Activated T-helper 1 cell treated with anti-CD3 and anti-CD28 coated beads, Interleukin-2, amount 50 U/mL, for 16 hours (primary cell): ENCODE measurements around the gene LRIG1.

Source experiments
- DNase-seq, 2 donors: peaks; one replicate each; pipeline ENCODE4 v3.0.0-alpha.2; 2020; ENCODE audit warnings: low read depth in 1 of 2, low spot score in 1 of 2

The LRIG1 gene

GRCh38 chr3:66507423-66508260 lies 6.8 kb upstream of the LRIG1 start:
- DNase-seq: no peak

GRCh38 chr3:66506154-66506553 lies 5.3 kb upstream of the LRIG1 start:
- DNase-seq: no peak

- DNase-seq: no peak
These were observed 4.2 kb upstream of the LRIG1 start for GRCh38 chr3:66504850-66505641.

GRCh38 chr3:66502981-66503380 lies 2.2 kb upstream of the LRIG1 start:
- no peak for DNase-seq

DNA sequence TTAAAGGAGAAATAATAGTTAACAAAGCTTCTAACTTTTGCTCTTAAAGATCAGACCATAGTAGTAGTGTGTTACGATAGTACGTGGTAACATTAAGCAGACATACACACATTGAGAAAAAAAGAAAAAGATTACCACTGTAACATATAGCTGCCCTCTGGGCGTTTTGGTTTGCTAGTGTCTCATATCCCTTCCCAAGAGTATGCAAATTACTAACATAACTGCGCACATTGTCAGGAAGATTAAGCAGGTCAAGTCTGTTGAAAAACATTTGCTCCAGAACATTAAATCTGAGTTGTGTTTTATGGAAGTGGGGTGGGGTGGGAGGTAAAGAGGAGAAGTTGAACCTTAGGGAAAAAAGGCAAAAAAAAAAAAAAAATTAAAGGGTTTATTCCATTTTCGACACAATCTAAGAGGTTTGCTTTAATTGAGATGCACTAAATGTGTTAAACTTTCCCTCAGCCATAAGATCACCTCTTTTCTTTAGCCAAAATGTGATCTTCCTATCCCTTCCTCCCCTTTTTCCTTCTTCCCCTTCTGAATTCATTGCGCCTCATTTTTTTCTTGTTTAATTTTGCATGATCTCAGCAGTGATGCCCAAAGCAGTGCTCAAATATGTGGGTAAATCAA lies 1.5 kb upstream of the LRIG1 start:
- DNase-seq: no peak

DNA sequence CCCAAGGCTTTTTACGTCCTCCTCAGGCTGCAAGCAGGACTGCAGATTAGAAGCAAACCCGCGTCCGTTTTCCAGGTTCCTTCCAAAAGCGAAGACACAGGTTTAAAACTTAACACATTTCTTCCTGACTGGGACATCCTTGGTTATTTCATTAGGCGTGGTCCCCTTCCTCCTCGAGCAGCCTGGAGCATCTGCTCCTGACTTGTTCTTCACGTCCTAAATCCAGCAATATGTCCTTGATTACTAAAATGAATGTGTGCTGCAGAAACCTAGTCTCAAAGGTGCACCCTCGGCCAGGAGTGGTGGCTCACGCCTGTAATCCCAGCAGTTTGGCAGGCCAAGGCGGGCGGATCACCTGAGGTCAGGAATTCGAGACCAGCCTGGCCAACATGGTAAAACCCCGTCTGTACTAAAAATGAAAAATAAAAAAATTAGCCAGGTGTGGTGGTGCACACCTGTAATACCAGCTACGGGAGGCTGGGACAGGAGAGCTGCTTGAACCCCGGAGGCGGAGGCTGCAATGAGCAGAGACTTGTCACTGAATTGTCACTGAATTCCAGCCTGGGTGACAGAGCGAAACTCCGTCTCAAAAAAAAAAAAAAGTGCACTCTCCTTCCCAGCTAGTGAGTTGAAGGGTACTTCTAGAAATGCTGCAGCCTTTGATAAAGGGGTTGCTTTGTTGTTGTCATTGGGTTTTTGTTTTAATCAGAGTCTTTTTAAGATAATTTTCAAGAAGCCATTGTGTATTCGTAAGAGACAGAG lies 842 bp upstream of the LRIG1 start:
- no peak for DNase-seq

- DNase-seq: peak; percentile 10 to 25
These were observed 794 bp downstream of the LRIG1 start for GRCh38 chr3:66499881-66500575.

DNA sequence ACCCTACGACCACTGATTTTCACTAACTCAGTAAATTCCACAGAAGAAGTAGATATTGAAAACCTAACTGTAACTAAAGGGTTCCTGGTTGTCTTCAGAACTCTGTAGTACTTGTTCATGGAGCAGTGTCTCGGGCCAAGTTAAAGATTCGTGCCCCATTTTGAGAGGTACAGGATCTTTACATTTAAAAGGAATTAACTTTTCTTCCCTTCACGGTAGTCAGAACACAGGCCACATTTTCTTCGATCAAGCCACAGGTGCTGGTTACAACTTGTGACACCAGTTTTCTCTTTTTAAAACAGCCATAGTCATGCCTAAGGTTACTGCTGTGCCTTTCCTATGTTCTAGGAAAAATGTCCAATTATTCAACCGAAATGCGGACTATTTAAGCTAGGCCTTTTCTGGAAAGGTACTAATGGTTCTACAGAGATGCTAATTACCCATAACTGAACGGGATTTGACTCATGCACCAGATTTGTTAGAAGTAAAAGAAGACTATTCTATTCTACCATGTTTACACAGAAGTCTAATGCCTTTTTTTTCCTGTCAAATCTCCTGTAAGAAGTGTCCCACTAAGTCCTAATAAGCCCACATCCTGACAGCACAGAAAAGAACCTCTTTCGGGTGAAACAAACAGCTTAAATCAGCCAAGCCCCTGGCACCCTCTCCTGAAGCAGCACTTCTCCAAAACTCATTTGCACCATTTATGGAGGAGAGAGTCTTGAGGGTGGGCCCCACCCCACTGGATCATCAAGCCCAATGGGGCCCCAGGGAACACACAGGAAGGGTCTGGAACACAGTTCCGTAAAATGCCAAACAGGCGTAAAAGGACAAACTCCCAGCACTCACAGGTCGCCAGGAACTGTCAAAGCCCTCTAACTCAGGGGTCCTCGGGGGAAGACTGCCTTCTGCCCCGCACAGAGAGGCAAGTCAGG lies 1.9 kb downstream of the LRIG1 start:
- DNase-seq: no peak

GRCh38 chr3:66497985-66498671 lies 2.7 kb downstream of the LRIG1 start:
- no peak for DNase-seq

GRCh38 chr3:66497288-66497984 lies 3.4 kb downstream of the LRIG1 start:
- no peak for DNase-seq

DNA sequence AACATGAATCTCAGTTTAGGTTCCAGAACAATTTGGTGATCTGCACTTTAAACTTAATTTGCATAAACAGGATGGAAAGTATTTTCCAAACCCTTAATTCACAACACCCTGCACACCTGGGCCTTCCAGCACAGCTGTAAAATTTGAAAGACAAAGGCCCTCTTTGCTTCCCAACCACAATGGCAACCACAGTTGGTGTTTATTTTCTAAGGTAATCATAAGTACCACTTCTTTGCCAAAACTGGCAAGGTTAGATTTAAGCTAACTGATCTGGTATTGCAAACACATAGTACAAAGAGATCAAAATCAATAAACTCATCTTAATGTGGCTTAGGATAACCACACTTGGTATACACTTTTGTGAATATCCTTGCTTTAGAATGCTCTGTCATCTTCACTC lies 4.1 kb downstream of the LRIG1 start:
- DNase-seq: no peak

GRCh38 chr3:66496301-66496700 lies 4.5 kb downstream of the LRIG1 start:
- no peak for DNase-seq

DNA sequence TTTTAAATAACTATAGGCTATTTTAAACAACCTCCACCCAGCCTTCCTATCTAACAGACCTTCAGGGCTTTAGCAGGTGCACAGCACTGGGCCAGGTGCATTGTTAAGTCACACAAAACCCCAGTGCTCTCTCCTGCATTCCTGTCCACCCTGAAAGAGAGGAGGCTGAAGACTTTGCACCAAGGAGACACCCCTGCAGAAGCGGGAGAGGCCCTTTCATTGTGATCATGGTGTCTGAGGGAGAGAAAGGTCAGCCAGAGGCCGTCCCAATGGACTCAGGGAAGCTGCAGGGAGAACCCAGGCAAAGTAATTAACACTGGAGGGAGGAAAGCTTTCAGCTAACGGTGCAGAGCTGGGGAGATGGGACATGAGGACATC lies 5.2 kb downstream of the LRIG1 start:
- DNase-seq: no peak

- no peak for DNase-seq
These were observed 5.7 kb downstream of the LRIG1 start for GRCh38 chr3:66494959-66495667.

DNA sequence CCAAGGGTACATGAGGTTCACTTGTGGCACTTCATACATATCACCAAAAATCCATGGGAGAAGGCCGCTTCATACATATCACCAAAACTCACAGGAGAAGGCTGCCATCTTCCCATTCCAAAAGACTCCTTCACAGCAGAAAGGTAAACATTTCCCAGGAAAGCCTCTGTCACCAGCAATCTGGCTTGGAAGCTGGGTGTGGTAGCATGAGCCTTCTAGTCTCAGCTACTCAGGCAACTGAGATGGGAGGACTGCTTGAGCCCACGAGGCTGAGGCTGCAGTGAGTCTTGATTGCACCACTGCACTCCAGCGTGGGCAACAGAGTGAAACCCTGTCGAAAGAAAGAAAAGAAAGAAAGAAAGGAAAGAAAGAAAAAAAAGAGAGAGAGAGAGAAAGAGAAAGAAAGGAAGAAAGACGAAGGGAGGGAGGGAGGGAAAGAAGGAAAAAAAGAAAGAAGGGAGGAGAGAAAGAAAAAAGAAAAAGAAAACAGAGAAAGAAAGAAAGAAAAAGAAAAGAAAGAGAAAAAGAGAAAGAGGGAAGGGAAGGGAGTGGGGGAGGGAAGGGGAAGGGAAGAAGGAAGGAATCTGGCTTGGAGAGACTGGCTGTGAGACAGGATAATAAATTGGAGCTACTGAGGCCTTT lies 7.2 kb downstream of the LRIG1 start:
- no peak for DNase-seq

GRCh38 chr3:66492672-66493071 lies 8.2 kb downstream of the LRIG1 start:
- no peak for DNase-seq

- DNase-seq: no peak
These were observed 8.8 kb downstream of the LRIG1 start for GRCh38 chr3:66492071-66492470.
